Neuronal stem cell (in vitro differentiated cells): ENCODE results near the gene FAM114A2.

ENCODE experiments used
- DNase-seq: peaks from one replicate; pipeline ENCODE4 v3.0.0-alpha.2; 2013; ENCODE audit warnings: low spot score
- H2AFZ ChIP-seq: one replicate; pipeline ENCODE4 v1.6.1; 2013; ENCODE audit warnings: mild to moderate bottlenecking, low read length, inconsistent platforms
- H2AK5ac ChIP-seq: 2 replicates; pipeline ENCODE4 v1.6.1; 2013; ENCODE audit warnings: low read depth, mild to moderate bottlenecking, inconsistent platforms, low read length, moderate library complexity, mixed read lengths
- H2BK120ac ChIP-seq: 2 replicates; pipeline ENCODE4 v1.6.1; 2013; ENCODE audit warnings: low read depth, mild to moderate bottlenecking, inconsistent platforms, low read length, moderate library complexity, mixed read lengths
- H2BK12ac ChIP-seq: one replicate; pipeline ENCODE4 v1.6.1; 2013; ENCODE audit warnings: low read length, inconsistent platforms
- H2BK15ac ChIP-seq: 2 replicates; pipeline ENCODE4 v1.6.1; 2013; ENCODE audit warnings: mild to moderate bottlenecking, low read length, inconsistent platforms, mixed read lengths
- H2BK5ac ChIP-seq: one replicate; pipeline ENCODE4 v1.6.1; 2013; ENCODE audit warnings: inconsistent platforms, mild to moderate bottlenecking, low read length, moderate library complexity
- H3K14ac ChIP-seq: one replicate; pipeline ENCODE4 v1.6.1; 2013; ENCODE audit warnings: low read length, inconsistent platforms
- H3K18ac ChIP-seq: 2 replicates; pipeline ENCODE4 v1.6.1; 2013; ENCODE audit warnings: low read length, inconsistent platforms
- H3K23ac ChIP-seq: 2 replicates; pipeline ENCODE4 v1.6.1; 2013; ENCODE audit warnings: low read depth, mild to moderate bottlenecking, mixed read lengths, low read length, inconsistent platforms; ENCODE audit not compliant: poor library complexity
- H3K27ac ChIP-seq: replicated peaks from 3 replicates; pipeline ENCODE4 v1.5.1; 2013; ENCODE audit warnings: low read length, inconsistent platforms
- H3K27me3 ChIP-seq, 3 experiments: 2 replicates each; pipeline ENCODE4 v1.6.1; 2013; ENCODE audit warnings: low read length in 3 of 3, mild to moderate bottlenecking in 2 of 3, inconsistent platforms in 1 of 3, low read depth in 1 of 3, mixed read lengths in 1 of 3, moderate library complexity in 1 of 3; ENCODE audit not compliant: control insufficient read depth in 3 of 3, insufficient read depth in 3 of 3
- H3K36me3 ChIP-seq, 2 donors: replicated peaks in 1 of 2; 2 replicates each; pipeline ENCODE4 v1.6.1; 2013; ENCODE audit warnings: low read length in 2 of 2; ENCODE audit not compliant: control insufficient read depth in 2 of 2, insufficient read depth in 2 of 2
- H3K4ac ChIP-seq: 2 replicates; pipeline ENCODE4 v1.6.1; 2013; ENCODE audit warnings: inconsistent platforms, mild to moderate bottlenecking, low read length, moderate library complexity
- H3K4me1 ChIP-seq, 2 donors: 1 replicate in 1 of 2; 2 replicates in 1 of 2; pipeline ENCODE4 v1.6.1; 2013; ENCODE audit warnings: low read length in 2 of 2, low read depth in 1 of 2; ENCODE audit not compliant: control insufficient read depth in 2 of 2, insufficient read depth in 1 of 2
- H3K4me2 ChIP-seq: one replicate; pipeline ENCODE4 v1.6.1; 2013; ENCODE audit warnings: mild to moderate bottlenecking, low read length, inconsistent platforms; ENCODE audit not compliant: insufficient read depth, poor library complexity, severe bottlenecking
- H3K4me3 ChIP-seq, 2 donors: 2 replicates each; pipeline ENCODE4 v1.5.1; 2013; ENCODE audit warnings: low read length in 2 of 2, mild to moderate bottlenecking in 2 of 2, inconsistent platforms in 1 of 2, moderate library complexity in 1 of 2
- H3K79me1 ChIP-seq: one replicate; pipeline ENCODE4 v1.6.1; 2013; ENCODE audit warnings: low read depth, mild to moderate bottlenecking, inconsistent platforms, low read length, moderate library complexity
- H3K9ac ChIP-seq: one replicate; pipeline ENCODE4 v1.6.1; 2013; ENCODE audit warnings: mild to moderate bottlenecking, low read depth, low read length, inconsistent platforms; ENCODE audit not compliant: poor library complexity
- H3K9me3 ChIP-seq, 2 donors: replicated peaks in 1 of 2; 2 replicates each; pipeline versions ENCODE3 to v1.6.1; 2013; ENCODE audit warnings: low read length in 2 of 2, mild to moderate bottlenecking in 2 of 2, inconsistent platforms in 1 of 2, low read depth in 1 of 2, mixed read lengths in 1 of 2, moderate library complexity in 1 of 2; ENCODE audit not compliant: control insufficient read depth in 2 of 2, insufficient read depth in 1 of 2
- H4K8ac ChIP-seq: one replicate; pipeline ENCODE4 v1.6.1; 2013; ENCODE audit warnings: low read depth, mild to moderate bottlenecking, inconsistent platforms, low read length, moderate library complexity
- H4K91ac ChIP-seq: one replicate; pipeline ENCODE4 v1.6.1; 2013; ENCODE audit warnings: low read length, low read depth, mild to moderate bottlenecking, inconsistent platforms; ENCODE audit not compliant: poor library complexity
- WGBS, 2 donors: extraction: QIAGEN DNeasy Blood & Tissue Kit; methylation state at CpG; one replicate each; pipeline ENCODE4 v1.1.7; 2013; ENCODE audit warnings: missing lambda C conversion rate in 2 of 2, mixed read lengths in 1 of 2; ENCODE audit not compliant: insufficient read length in 2 of 2, insufficient replicate concordance in 1 of 2; ENCODE audit errors: extremely low coverage in 2 of 2; 5-methylcytosine and 5-hydroxymethylcytosine counted together

FAM114A2 gene

DNA sequence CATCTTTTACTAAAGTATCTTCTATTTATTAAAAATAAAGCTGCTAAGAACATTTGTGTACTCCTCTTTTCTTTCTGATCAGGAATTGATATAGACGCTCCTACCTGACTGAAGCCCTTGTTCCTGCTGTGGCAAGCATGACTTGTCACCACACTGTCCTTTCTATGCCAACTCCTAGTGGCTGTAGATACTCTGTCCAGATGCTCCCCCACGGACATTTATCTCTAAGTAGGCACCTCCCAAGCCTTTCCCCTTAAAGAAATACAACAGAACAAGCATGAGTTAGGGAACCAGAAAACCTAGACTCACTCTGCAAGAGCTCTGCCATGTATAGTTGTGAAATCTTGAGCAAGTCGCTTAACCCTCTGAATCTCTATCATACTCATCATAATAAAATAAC lies 53.2 kb downstream of the FAM114A2 start:
- Histone ChIP-seq H3K4me2 (no peak overlapping the region), H2BK5ac (no peak overlapping the region), H4K91ac (no peak overlapping the region), H3K27ac (no peak overlapping the region), H3K4me3 (no peak overlapping the region), H3K14ac (no peak overlapping the region), H2AK5ac (no peak overlapping the region), H3K27me3 (no peaks in the 10 kb centered on the region), H2BK120ac (no peak overlapping the region), H2BK12ac (no peak overlapping the region), H3K4ac (no peak overlapping the region), H2BK15ac (no peak overlapping the region), H3K9me3 (no peaks in the 10 kb centered on the region), H4K8ac (no peak overlapping the region), H3K4me1 (no peaks in the 10 kb centered on the region), H3K9ac (no peak overlapping the region), H2AFZ (no peak overlapping the region), H3K18ac (no peak overlapping the region), H3K36me3 (no peaks in the 10 kb centered on the region), H3K23ac (no peak overlapping the region), H3K79me1 (no peaks in the 10 kb centered on the region)
- WGBS, 2 donors: no CpG with 5 or more reads among the region's 3 CpGs
- DNase-seq: no peak

DNA sequence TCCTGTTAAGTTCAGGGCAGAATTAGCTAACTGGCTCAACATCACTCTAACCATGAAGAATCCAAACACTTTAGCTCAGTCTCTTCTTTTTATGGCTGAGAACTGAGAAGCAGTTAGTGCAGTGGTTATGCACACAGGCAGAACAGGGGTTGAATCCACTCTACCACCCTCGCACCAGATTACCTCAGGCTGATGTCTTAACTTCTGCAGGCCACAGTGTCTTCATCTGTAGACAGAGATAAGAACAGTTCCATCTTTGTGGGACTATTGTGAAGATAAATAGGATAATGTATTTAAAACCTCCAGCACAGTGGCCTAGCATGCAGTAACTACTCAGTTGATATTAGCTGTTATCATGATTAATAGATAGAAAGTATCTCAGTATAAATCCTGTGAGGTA lies 54.8 kb downstream of the FAM114A2 start:
- Histone ChIP-seq H2BK15ac (no peak overlapping the region), H3K14ac (no peak overlapping the region), H3K36me3 (no peaks in the 10 kb centered on the region), H3K4me2 (no peak overlapping the region), H3K23ac (no peak overlapping the region), H3K27me3 (peaks cover 0 to 3% (median 0%) of the 10 kb centered on the region in 3 experiments), H3K4ac (no peak overlapping the region), H3K79me1 (no peaks in the 10 kb centered on the region), H3K27ac (no peak overlapping the region), H2BK120ac (no peak overlapping the region), H4K8ac (no peak overlapping the region), H3K4me1 (no peaks in the 10 kb centered on the region), H2AK5ac (no peak overlapping the region), H3K4me3 (no peak overlapping the region), H2BK5ac (no peak overlapping the region), H4K91ac (no peak overlapping the region), H3K18ac (no peak overlapping the region), H2AFZ (no peak overlapping the region), H3K9ac (no peak overlapping the region), H3K9me3 (no peaks in the 10 kb centered on the region), H2BK12ac (no peak overlapping the region)
- no CpG with 5 or more reads among the region's 1 CpG for WGBS, 2 donors
- DNase-seq: no peak

DNA sequence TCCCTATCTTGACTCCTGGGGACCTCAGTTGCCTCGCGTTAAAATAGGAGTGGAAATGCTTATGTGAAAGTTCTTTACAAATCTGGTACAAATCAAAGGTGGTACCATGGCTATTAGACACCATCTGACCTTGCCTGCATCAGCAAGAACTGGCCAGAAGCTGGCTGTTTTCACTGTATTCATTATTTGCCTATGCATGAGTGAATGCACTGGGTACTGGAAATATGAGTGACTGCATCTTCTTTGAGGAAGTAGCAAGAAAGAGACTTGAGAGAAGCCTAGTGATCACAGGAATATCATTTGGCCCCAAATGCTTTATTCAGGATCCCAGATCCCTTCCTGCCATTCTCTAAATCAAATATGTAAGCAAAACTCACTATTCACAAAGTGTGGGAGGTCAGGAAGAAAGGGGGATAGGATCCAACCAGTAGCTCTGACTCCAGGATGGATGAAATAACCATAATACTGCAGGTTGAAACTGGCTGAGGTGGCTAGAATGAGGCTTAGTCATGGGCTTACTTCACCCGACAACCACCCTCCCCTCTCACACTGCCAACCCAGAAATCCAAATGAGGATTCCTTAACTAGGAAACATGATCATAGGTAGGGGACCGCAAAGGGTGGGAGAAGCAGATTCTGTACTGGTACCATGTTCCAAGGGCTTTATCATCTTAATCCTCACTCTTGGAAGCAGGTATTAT lies 56.7 kb downstream of the FAM114A2 start:
- Histone ChIP-seq H3K27ac (no peak overlapping the region), H2AFZ (no peak overlapping the region), H3K4ac (no peak overlapping the region), H3K36me3 (no peaks in the 10 kb centered on the region), H3K14ac (no peak overlapping the region), H3K23ac (no peak overlapping the region), H3K18ac (no peak overlapping the region), H3K4me1 (no peaks in the 10 kb centered on the region), H2AK5ac (no peak overlapping the region), H2BK5ac (no peak overlapping the region), H4K91ac (no peak overlapping the region), H3K27me3 (peaks cover 0 to 9% (median 0%) of the 10 kb centered on the region in 3 experiments), H3K79me1 (no peaks in the 10 kb centered on the region), H2BK12ac (no peak overlapping the region), H3K4me3 (no peak overlapping the region), H3K4me2 (no peak overlapping the region), H2BK15ac (no peak overlapping the region), H3K9me3 (no peaks in the 10 kb centered on the region), H3K9ac (no peak overlapping the region), H2BK120ac (no peak overlapping the region), H4K8ac (no peak overlapping the region)
- no CpG with 5 or more reads among the region's 4 CpGs for WGBS, 2 donors
- DNase-seq: no peak

DNA sequence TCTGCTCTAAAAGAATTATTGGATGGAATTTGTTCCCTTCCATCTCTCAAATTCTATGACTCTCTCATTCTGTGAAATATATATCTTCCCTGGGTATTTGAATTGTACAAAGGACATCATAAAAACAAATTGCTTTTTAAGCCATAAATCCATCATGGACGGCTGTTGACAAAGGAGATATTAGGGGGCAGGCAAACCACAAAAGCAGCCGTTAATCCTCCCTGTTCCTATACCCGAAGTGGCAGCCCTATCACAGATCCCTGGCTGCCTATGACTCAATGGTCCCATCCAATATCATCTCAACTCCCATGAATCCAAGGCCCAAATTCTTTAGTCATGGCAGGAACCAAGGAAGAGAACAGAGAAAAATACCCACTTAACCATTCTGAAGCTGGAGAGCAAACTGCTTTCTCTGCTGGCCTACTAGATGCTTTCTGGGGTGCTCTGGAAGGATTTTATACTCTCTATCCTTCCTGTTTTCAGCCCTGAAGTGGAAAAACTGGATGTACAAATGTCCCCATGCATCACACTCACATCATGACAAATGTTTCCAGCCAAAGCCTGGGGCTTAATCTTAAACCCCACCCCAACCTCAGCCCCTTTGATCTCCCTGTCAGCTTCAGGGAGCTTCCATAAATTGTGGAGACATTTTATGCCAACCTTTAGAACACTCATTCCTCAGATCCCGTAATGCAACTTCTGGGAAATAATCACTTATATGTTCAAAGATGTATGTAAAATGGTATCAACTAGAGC lies 59.5 kb downstream of the FAM114A2 start:
- WGBS, 2 donors: no CpG with 5 or more reads among the region's 4 CpGs
- H3K36me3 ChIP-seq: no peaks in the 10 kb centered on the region
- no peak overlapping the region for H3K23ac ChIP-seq
- no peaks in the 10 kb centered on the region for H3K9me3 ChIP-seq
- no peak overlapping the region for H3K18ac ChIP-seq
- no peak overlapping the region for H3K9ac ChIP-seq
- H4K91ac ChIP-seq: no peak overlapping the region
- no peak overlapping the region for H2AFZ ChIP-seq
- H3K4me1 ChIP-seq: no peaks in the 10 kb centered on the region
- no peaks in the 10 kb centered on the region for H3K79me1 ChIP-seq
- H2AK5ac ChIP-seq: no peak overlapping the region
- H3K4me3 ChIP-seq: no peak overlapping the region
- H3K4me2 ChIP-seq: no peak overlapping the region
- no peak overlapping the region for H4K8ac ChIP-seq
- H2BK5ac ChIP-seq: no peak overlapping the region
- H2BK12ac ChIP-seq: no peak overlapping the region
- no peak overlapping the region for H3K27ac ChIP-seq
- H2BK15ac ChIP-seq: no peak overlapping the region
- no peak overlapping the region for H2BK120ac ChIP-seq
- peaks cover 0 to 19% (median 0%) of the 10 kb centered on the region in 3 experiments for H3K27me3 ChIP-seq
- H3K14ac ChIP-seq: no peak overlapping the region
- DNase-seq: no peak
- H3K4ac ChIP-seq: no peak overlapping the region
